ENCODE results near the gene PHACTR3.
A peak's percentile ranks its signal among the peaks of the same experiment; 100 is the strongest.
"Not testable (repeated sequence)": the region's sequence is repeated elsewhere in the genome, so short reads cannot be mapped to it uniquely, and the experiment has no call there.

PHACTR3 gene

GRCh38 chr20:59596690-59597089 is 7.7 kb upstream of the PHACTR3 start:
- no peak for DNase-seq

GRCh38 chr20:59597240-59597639 is 7.1 kb upstream of the PHACTR3 start:
- no peak for DNase-seq

DNA sequence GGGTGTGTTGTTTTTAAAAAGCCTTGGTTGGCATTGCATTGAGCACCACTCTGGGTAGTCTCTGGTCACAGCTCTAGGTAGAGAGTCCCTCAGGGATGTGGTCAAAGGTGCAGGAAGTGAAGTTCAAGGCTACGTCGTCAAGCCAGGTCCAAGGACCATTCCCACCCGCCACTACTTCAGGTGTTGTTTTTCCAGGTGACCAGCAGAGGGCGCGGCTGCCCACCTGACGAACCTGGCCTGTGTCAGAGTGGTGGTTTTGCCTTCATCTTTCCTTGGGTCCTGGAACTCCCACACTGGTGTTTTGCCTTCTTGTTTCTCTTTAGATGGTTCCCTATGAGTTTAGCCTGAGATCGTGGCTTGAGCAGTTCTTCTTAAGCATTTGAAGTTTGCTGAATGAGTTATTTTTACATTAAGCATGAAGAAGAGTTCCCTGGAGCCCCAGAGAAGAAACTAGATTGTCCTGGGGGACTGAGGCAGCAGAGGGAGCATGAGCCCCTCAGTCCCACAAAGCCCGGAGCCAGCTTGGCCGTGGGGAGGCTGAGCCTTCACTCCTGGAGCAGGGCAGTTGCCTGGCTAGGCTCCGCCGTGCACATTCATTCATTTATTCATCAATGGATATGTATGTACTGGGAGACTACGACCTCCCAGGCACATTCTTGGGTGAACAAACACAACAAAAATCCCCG is 5.6 kb upstream of the PHACTR3 start:
- DNase-seq, result peak; percentile 47

DNA sequence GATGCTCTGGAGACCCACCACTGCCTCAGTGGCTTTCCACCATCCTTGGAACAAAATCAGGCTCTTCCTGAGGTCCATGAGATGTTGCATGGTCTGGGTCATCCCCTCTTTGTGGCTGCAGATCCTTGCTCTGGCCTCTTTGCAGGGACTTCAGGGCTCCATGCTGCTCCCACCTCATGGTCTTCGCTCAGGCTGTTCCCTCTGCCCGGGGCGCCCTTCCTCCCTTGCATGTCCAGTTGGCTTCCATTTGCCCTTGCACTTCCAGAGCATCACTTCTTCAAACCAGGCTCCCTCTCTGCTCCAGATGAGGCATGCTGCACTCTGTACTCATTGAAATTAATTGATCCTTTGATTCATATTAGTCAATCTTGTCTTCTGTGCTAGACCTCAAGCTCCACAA is 4.4 kb upstream of the PHACTR3 start:
- no peak for DNase-seq

GRCh38 chr20:59600472-59600871 is 3.9 kb upstream of the PHACTR3 start:
- no peak for DNase-seq

- DNase-seq, result no peak
These were observed 1.7 kb upstream of the PHACTR3 start for GRCh38 chr20:59602546-59603080.

DNA sequence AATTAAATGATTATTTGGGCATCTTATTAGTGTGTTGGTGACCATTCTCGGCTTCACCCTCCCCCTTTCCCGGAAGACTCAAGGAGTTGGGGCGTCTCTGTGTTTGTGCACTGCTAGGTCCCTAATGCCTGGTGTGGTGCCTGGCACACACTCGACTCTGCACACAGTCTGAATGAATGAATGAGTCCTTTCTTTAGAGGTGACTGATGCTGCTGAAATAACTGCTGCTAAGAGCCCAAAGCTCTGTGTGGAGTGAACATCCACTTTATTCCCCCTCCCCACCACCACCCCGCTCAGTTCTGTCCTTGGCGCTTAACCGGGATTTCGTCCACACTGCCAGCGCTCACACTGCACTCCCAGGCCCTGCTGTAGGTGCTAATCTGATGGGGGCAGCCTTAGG is 1.2 kb upstream of the PHACTR3 start:
- no peak for DNase-seq

- no peak for DNase-seq
These were observed 631 bp downstream of the PHACTR3 start for GRCh38 chr20:59604741-59605600.

- DNase-seq, result no peak
These were observed 1.4 kb downstream of the PHACTR3 start for GRCh38 chr20:59605601-59606364.

- no peak for DNase-seq
These were observed 2.2 kb downstream of the PHACTR3 start for GRCh38 chr20:59606566-59606965.

DNA sequence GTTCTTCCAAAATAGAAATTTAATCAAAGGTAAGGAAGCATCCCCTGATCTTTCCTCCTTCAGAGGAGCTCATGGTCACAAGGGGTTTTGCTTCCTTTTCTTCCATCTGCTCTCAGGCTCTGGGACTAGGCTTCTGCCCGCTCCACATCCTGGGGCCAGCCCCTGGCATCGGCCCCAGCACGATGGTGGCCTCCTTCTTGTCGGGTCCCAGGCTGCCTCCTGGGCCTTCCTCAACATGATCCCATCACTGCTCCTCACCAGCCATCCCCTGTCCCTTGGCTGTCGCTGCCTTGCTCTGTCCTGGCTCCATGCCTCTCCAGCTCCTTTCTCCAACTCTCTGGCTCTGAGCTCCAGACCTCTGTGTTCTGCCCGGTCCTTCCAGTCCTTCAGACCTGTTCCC is 4.1 kb downstream of the PHACTR3 start:
- DNase-seq, result no peak

DNA sequence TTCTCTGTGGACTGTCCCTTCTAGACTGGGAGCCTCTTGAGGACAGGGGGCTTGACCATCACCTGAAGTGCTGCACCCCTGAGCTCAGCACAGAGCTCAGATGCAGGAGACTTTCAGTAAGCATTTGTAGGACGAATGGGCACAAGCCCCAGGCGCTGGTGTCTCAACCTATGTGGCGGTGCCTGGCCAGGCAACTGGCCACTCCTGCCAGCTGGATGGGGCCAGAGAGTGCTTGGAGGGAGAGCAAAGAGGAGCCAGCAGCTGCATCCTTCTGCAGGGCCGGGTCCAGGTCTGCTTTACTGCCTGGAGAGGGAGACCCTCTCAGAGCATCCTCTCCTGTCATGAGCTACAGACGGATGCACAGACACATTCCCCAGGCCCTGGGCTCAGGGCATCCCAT is 4.5 kb downstream of the PHACTR3 start:
- no peak for DNase-seq

DNA sequence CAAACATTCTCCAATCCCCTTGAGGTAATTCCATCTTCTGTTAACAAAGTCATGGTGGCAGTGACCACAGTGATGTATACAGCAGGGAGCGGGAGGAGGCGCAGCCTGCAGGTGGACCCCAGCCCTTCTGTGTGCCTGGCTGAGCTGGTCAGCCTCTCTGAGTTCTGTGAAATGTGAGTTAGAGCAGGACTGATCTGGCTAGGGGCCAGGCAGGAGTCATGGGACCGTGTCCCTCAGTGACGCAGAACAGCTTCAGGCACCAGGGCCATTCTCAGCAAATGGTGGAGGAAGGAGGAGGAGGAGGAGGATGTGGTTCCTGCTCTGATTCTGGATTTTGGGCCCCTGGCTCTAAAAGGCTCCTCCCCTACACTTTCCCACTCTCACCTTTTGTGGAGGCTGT is 6.9 kb downstream of the PHACTR3 start:
- no peak for DNase-seq

DNA sequence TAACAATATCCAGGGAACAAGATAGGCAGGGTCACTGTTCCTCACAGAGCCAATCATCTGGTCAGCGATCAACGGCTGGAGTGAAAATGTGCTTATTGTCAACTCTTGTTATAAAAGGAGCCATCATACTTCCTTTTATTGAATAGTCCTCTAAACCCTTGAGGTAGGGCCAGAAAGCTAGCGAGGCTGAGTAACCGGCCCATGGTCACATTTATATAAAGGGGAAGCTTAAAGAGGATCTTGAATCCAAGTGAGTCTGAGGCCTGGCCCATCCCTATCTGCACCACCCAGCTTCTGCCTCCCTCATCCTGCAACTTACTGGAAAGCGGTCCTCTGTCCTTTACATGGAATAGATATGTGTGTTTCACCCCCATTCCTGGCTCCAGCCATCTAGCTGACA is 9.5 kb downstream of the PHACTR3 start:
- no peak for DNase-seq

DNA sequence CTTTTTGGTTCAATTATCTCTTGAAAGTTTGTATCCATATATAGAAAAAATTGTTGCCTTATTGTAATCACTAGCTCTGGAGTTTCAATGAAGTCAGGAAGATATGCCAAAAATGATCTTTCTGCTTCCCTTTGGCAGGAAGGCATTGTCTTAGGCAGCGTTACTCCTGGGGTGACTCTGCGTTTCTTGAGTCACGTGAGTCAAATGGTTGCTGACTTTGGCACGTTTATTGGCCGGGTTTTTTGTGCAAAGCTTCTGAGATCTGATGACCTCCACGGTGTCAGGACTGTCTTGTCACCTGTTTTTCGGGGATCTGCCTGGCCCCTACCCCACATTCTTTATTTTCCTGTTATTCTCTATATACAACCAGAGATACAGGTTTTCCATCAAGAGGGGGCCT is 10.4 kb downstream of the PHACTR3 start:
- no peak for DNase-seq

- DNase-seq, result no peak
These were observed 12.0 kb downstream of the PHACTR3 start for GRCh38 chr20:59616306-59616705.

- DNase-seq, result no peak
These were observed 12.9 kb downstream of the PHACTR3 start for GRCh38 chr20:59617221-59617620.

DNA sequence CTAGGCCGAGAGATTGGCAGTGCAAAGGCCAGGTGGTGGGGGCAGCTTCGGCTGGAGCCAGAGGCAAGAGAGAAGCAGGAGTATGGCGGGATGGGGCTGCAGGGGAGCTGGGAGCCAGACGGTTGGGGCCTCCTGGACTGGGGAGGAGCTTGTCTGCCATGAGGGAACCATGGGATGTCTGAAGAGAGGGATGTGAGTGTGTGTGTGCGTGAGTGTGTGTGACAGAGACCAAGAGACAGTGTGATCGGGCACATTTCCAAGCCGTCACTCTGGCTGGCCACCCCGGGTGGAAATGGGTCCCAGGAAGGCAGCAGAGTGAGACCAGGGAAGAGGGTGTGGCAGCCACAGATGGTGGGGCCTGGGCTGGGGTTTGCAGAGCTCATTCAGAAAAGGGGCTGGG is 13.8 kb downstream of the PHACTR3 start:
- DNase-seq, result no peak

DNA sequence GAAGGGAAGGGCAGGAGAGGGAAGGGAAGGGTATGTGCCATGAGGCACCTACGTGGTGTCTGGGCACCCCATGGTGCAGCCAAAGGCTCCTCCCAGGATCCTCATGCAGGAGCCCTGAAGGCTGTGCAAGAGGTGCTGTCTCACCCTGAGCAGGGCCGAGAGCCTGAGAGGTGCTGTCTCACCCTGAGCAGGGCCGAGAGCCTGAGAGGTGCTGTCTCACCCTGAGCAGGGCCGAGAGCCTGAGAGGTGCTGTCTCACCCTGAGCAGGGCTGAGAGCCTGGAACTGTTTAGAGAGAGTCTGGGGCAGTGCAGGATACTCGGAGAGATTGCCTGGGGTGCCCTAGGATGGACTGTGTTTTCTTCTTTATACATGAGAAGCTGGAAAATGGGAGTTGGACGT is 14.2 kb downstream of the PHACTR3 start:
- DNase-seq, result not testable (repeated sequence)

GRCh38 chr20:59620860-59621505 is 16.6 kb downstream of the PHACTR3 start:
- no peak for DNase-seq

- no peak for DNase-seq
These were observed 18.2 kb downstream of the PHACTR3 start for GRCh38 chr20:59622496-59622895.

DNA sequence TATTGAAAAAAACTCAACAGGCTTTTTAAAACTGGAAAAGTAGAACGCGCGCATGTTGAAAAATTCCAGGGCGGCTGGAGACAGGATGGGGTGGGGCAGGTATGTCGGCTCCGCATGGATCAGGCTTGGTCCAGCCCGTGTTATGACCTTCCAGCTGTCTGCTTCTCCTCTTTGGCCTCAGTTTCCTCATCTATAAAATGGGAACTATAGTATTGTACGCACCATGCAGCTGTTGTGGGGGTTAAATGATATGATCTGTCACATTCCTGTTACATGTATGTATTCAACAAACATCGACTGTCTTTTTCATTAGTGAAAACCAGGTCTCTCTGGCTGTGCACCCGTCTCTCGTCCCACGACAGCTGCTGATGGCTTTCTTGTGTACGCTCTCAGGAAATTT is 18.8 kb downstream of the PHACTR3 start:
- no peak for DNase-seq

GRCh38 chr20:59623583-59623982 is 19.2 kb downstream of the PHACTR3 start:
- DNase-seq, result no peak
